Colonic mucosa (tissue), 4 donors: ENCODE measurements around the gene SAMD14. TPM values are rescaled to one million over a fixed set of nuclear protein-coding genes. Genes with fewer than 3 reads are reported as not detected.

Experiments
- DNase-seq: peaks from one replicate; pipeline ENCODE4 v3.0.0-alpha.2; 2020
- H3K27ac ChIP-seq: fragments of 200-600 bp; one replicate; pipeline ENCODE4 v1.8.0; 2021
- H3K27me3 ChIP-seq: fragments of 200-600 bp; one replicate; pipeline ENCODE4 v1.8.0; 2021
- H3K36me3 ChIP-seq: fragments of 200-600 bp; one replicate; pipeline ENCODE4 v1.8.0; 2021
- H3K4me1 ChIP-seq: fragments of 200-600 bp; one replicate; pipeline ENCODE4 v1.8.0; 2021; ENCODE audit warnings: mild to moderate bottlenecking
- H3K4me3 ChIP-seq: fragments of 200-600 bp; one replicate; pipeline ENCODE4 v1.8.0; 2021
- H3K9ac ChIP-seq, 2 donors: one replicate each; pipeline ENCODE4 v1.7.0; 2013; ENCODE audit warnings: control low read depth in 2 of 2, low read depth in 2 of 2, low read length in 2 of 2
- H3K9me3 ChIP-seq: fragments of 200-600 bp; one replicate; pipeline ENCODE4 v1.8.0; 2021
- CTCF ChIP-seq: fragments of 200-600 bp; IDR thresholded peaks from one replicate; pipeline ENCODE4 v1.8.0; 2022; ENCODE audit warnings: antibody characterized with exemption, mild to moderate bottlenecking
- intact Hi-C: fragments of 100-400 bp; cut with DNase I; formaldehyde crosslinking; loops from one replicate; pipeline ENCODE4 v1.14.1; 2022
- total RNA-seq, 2 donors: library from RNA; stranded (reverse); fragmentation: NEBNext Ultra II Directional in 1 of 2; extraction: Animal tissue kit (Norgen Biotek cat#: 25700) in 1 of 2; gene quantifications; one replicate each; pipeline ENCODE4 v1.2.1, GENCODE V29; 2021
- donor health status: healthy.
- donor health status: DM: no; HTN: no; CAD: no.
- donor health status: DM: no; HTN: no; CAD: no.

Gene SAMD14
- total RNA-seq, 2 donors from 2014 or later = 0.77 to 2.3 TPM

GRCh38 chr17:50093807-50094206, 36.2 kb downstream of the SAMD14 start:
- H3K9ac ChIP-seq = no peak overlapping the region
- TF ChIP-seq CTCF = no peak
- peaks cover 6% of the 10 kb centered on the region for H3K4me1 ChIP-seq
- no peaks in the 10 kb centered on the region for H3K36me3 ChIP-seq
- H3K27ac ChIP-seq = no peak overlapping the region
- H3K4me3 ChIP-seq = no peak overlapping the region
- no peak for DNase-seq
- no peaks in the 10 kb centered on the region for H3K27me3 ChIP-seq
- intact Hi-C loops = loop anchor here (10.0 kb wide), 1 partner anchor 201 kb away; no protein-coding TSS in a partner anchor
- H3K9me3 ChIP-seq = no peaks in the 10 kb centered on the region

- no peak for DNase-seq
- no peak overlapping the region for H3K9ac ChIP-seq
- H3K9me3 ChIP-seq = no peaks in the 10 kb centered on the region
- H3K4me1 ChIP-seq = peaks cover 6% of the 10 kb centered on the region
- H3K27me3 ChIP-seq = no peaks in the 10 kb centered on the region
- no peak overlapping the region for H3K27ac ChIP-seq
- H3K4me3 ChIP-seq = no peak overlapping the region
- intact Hi-C loops = loop anchor here (10.0 kb wide), 1 partner anchor 202 kb away; no protein-coding TSS in a partner anchor
- H3K36me3 ChIP-seq = no peaks in the 10 kb centered on the region
- no peak for TF ChIP-seq CTCF
Observed at GRCh38 chr17:50093246-50093645, 36.7 kb downstream of the SAMD14 start.

- H3K4me1 ChIP-seq = peaks cover 6% of the 10 kb centered on the region
- no peak for DNase-seq
- no peaks in the 10 kb centered on the region for H3K36me3 ChIP-seq
- intact Hi-C loops = loop anchor here (10.0 kb wide), 1 partner anchor 203 kb away; no protein-coding TSS in a partner anchor
- no peaks in the 10 kb centered on the region for H3K27me3 ChIP-seq
- TF ChIP-seq CTCF = no peak
- no peak overlapping the region for H3K27ac ChIP-seq
- no peak overlapping the region for H3K4me3 ChIP-seq
- H3K9me3 ChIP-seq = no peaks in the 10 kb centered on the region
- no peak overlapping the region for H3K9ac ChIP-seq
Observed at GRCh38 chr17:50091918-50092285, 38.1 kb downstream of the SAMD14 start.

GRCh38 chr17:50090971-50091917, 38.7 kb downstream of the SAMD14 start:
- no peaks in the 10 kb centered on the region for H3K9me3 ChIP-seq
- intact Hi-C loops = loop anchor here (10.0 kb wide), 1 partner anchor 204 kb away; no protein-coding TSS in a partner anchor
- no peak overlapping the region for H3K9ac ChIP-seq
- H3K36me3 ChIP-seq = no peaks in the 10 kb centered on the region
- peaks cover 5% of the 10 kb centered on the region for H3K4me1 ChIP-seq
- no peak overlapping the region for H3K4me3 ChIP-seq
- no peak for DNase-seq
- H3K27ac ChIP-seq = no peak overlapping the region
- no peaks in the 10 kb centered on the region for H3K27me3 ChIP-seq
- no peak for TF ChIP-seq CTCF

GRCh38 chr17:50090071-50090470, 39.9 kb downstream of the SAMD14 start:
- Histone ChIP-seq H3K4me3 (no peak overlapping the region), H3K36me3 (no peaks in the 10 kb centered on the region), H3K9me3 (no peaks in the 10 kb centered on the region), H3K4me1 (no peaks in the 10 kb centered on the region), H3K27ac (no peak overlapping the region), H3K9ac (no peak overlapping the region), H3K27me3 (no peaks in the 10 kb centered on the region)
- DNase-seq = no peak
- intact Hi-C loops = loop anchor here (10.0 kb wide), 1 partner anchor 205 kb away; no protein-coding TSS in a partner anchor
- no peak for TF ChIP-seq CTCF
